Smooth muscle cell of the umbilical artery (primary cell): Measurements from ENCODE around the gene TRIM72. TPM values are rescaled to one million over a fixed set of nuclear protein-coding genes. Genes with fewer than 3 reads are reported as not detected.

ENCODE experiments used
- total RNA-seq: library from RNA; depleted of rRNA; stranded (reverse); fragments of >200 nt; gene quantifications from 2 replicates; pipeline ENCODE4 v1.2.3, GENCODE V29; 2014

The TRIM72 gene, protein sequence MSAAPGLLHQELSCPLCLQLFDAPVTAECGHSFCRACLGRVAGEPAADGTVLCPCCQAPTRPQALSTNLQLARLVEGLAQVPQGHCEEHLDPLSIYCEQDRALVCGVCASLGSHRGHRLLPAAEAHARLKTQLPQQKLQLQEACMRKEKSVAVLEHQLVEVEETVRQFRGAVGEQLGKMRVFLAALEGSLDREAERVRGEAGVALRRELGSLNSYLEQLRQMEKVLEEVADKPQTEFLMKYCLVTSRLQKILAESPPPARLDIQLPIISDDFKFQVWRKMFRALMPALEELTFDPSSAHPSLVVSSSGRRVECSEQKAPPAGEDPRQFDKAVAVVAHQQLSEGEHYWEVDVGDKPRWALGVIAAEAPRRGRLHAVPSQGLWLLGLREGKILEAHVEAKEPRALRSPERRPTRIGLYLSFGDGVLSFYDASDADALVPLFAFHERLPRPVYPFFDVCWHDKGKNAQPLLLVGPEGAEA
- total RNA-seq: not detected in 2 replicates

DNA sequence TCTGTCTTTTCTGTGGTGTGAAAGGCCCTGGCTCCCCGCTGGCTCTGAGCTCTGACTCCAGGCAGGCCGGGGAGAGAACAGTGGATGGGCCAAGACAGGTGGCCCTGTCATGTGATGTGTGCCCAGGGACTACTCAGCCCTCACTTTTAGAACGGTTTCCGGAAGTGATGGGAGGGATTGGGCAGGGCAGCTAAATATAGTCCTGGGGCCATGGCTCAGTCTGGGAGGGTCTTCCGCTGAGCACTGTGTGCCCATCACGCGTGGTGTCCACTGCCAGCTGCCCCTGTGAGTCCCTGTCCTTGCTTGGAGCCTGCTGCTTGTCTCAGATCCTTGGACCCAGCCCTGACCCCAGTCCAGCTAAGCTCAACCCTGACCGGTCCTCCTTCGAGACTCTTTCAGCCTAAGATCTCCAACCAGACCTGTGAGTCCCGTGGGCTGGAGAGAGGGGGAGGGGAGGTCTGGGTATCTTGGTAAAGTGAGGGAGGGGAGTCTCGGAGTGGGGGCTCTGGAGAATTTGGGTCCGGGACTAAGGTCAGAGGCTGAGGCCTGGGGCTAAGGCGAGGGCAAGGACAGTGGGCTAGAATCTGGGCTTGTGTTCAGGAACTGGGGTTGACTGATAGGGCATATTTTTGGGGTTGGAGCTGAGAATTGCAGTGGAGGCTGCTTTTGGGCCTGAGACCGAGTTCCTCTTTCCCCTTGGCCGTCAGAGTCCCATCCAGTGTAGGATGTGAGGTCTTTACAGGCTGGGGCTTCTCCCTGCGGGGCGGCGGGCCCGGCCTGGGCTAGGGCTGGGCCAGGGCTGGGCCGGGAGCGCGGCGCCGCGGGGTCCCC, at the start of gene TRIM72:
Gene TRIM72 (plus strand): TSS at position 243 of the 831 bp plus-strand sequence. CDS start 620 bp downstream, outside the sequence.

DNA sequence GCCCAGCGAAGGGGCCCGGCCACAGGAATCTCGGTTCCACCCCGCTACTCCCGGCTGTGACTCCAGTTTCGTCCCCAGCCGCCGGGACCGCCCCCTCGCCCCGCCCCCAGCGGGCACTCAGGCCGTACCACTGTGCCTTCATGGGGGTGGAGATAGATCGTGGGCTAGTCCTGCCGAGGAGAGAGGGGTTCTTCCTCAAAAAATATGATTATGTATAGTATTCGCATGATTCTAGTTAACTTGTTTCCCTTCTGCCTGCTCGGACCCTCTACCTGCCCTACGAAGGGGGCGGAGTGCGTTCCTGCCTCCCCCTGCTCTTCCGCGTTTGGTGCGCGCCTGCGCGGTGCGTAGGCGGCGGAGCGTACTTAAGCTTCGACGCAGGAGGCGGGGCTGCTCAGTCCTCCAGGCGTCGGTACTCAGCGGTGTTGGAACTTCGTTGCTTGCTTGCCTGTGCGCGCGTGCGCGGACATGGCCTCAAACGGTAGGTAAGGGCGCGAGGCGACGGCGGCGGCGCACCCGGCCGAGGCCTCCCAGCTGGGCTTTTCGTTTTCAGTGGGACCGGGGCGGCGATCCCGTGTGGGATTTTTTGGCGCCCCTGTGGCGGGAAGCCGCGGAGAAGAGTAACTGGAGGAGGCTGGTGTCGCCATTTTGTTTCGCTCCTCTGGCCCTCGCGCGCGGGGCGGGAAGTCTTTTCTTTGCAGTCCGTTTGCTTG, 34.0 kb upstream of the TRIM72 start, which contains the start of gene FUS:
Gene FUS (plus strand): TSS at position 393 of the 713 bp plus-strand sequence. CDS start 76 bp downstream, at position 469.

DNA sequence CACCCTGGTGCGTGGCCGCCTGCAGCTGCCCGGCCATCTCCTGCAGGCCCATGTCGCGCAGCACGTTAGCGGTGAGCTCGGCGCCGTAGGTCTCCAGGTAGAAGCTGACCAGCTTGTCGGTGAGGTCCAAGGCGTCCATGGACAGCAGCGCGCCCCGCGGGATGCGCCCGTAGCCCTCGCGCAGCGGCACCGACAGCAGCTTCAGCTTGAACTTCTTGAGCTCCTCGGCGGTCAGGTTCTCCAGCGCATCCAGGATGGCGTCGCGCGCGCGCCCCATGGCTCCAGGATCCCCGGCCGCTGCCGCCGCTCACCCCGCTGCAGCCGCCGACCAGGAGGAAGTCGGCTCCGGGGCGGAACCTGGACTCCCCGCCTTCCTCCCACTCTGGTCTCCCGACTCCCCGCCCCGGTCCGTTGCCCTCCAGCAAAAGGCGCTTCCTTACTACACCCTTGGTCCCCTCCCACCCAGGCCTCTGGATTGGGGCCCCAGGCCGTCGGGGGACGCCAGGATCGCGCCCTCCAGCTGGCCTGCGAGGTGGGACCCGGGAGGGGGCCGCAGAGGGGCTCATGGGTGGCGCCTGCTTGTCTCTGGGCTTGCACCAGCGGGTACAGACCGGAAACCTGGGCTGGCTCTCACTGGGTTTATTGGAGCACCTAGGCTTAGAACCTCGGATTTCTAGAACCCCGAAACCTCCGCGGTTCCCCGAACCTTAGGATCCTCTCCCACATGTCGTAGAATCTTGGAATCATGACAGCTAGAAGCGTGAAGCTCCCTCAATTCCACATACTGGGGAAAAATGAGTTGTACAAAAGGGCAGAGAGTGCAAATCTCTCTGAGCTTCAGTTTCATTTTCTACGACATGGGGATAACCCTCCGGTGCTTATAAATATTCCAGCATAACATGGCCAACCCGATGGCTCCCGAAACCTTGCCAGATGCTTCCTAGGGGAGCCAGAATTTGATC, 11.2 kb upstream of the TRIM72 start, which contains the start of gene PYCARD:
Gene PYCARD (minus strand): TSS at position 347 of the 962 bp plus-strand sequence. CDS start 70 bp downstream, at position 277.

DNA sequence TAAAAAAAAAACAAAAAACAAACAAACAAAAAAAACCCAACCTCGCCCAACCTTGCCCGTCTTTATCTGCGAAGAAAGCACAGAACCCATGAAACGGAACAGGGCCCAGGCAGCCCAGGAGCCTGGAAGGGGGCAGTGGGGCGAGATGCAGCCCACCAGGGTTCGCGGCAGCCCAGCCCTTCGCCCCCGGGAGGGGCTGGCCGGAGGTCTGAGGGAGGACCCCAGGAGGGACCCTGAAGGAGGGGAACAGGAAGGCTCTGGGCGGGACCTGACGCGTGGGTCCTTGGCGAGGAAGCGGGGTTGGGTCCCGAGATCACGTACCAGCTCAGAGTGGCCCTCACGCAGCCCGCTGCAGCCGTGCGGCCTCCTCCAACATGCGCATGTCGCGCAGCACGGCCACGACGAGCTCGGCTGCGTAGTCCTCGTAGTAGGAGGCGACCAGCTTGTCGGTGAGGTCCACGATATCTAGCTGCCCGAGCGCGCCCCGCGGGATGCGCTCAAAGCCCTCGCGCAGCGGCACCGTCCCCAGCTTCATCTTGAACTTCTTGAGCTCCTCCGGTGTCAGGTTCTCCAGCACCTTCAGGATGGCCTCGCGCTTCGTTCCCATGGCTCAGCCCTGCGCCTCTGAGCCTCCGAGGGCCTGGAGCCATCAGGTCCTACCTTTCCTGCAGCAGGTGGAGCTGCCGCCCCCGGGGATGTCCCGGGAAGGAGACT, 2.7 kb downstream of the TRIM72 start, which contains the start of gene PYDC1:
Gene PYDC1 (minus strand): TSS at position 714 of the 714 bp plus-strand sequence. CDS start 107 bp downstream, at position 607.

Other genes starting within 250 kb of the TRIM72 start
- 11.6 and 13.4 TPM in 2 replicates for gene HSD3B7, start 228.9 kb upstream of the TRIM72 start, total RNA-seq
- 0.59 and 2.8 TPM in 2 replicates for gene STX1B, start 203.5 kb upstream of the TRIM72 start, total RNA-seq
- gene STX4, start 180.6 kb upstream of the TRIM72 start, total RNA-seq: 23.2 and 29.7 TPM in 2 replicates
- 8.3 and 9.8 TPM in 2 replicates for gene ZNF668, start 139.9 kb upstream of the TRIM72 start, total RNA-seq
- gene ZNF646, start 139.7 kb upstream of the TRIM72 start, total RNA-seq: 9.5 and 16.3 TPM in 2 replicates
- 3.6 and 9.6 TPM in 2 replicates for gene PRSS53, start 125.2 kb upstream of the TRIM72 start, total RNA-seq
- gene VKORC1, start 119.3 kb upstream of the TRIM72 start, total RNA-seq: 163 and 273 TPM in 2 replicates
- 19.3 and 33.3 TPM in 2 replicates for gene BCKDK, start 105.7 kb upstream of the TRIM72 start, total RNA-seq
- gene KAT8, start 96.5 kb upstream of the TRIM72 start, total RNA-seq: 31.5 and 32.1 TPM in 2 replicates
- gene PRSS8, start 78.4 kb upstream of the TRIM72 start, total RNA-seq: not detected in 2 replicates
- gene PRSS36, start 64.1 kb upstream of the TRIM72 start, total RNA-seq: 0.30 TPM in 1 of 2 replicates, not detected in the other
- 45.7 and 65.8 TPM in 2 replicates for gene FUS, start 34.0 kb upstream of the TRIM72 start, total RNA-seq
- gene PYCARD, start 11.4 kb upstream of the TRIM72 start, total RNA-seq: 27.3 and 28.7 TPM in 2 replicates
- gene PYDC1, start 3.0 kb downstream of the TRIM72 start, total RNA-seq: not detected in 2 replicates
- not detected in 2 replicates for gene ITGAM, start 45.9 kb downstream of the TRIM72 start, total RNA-seq
- not detected in 2 replicates for gene ITGAX, start 141.1 kb downstream of the TRIM72 start, total RNA-seq
- not detected in 2 replicates for gene ITGAD, start 179.2 kb downstream of the TRIM72 start, total RNA-seq
- not detected in 2 replicates for gene COX6A2, start 214.2 kb downstream of the TRIM72 start, total RNA-seq
- gene ZNF843, start 228.7 kb downstream of the TRIM72 start, total RNA-seq: 0.30 and 0.42 TPM in 2 replicates
- gene ARMC5, start 245.4 kb downstream of the TRIM72 start, total RNA-seq: 6.5 and 9.1 TPM in 2 replicates